ENCODE results near the gene REXO4.

REXO4 gene

GRCh38 chr9:133387680-133388079, 30.1 kb downstream of the REXO4 start:
- no peak for FAIRE-seq
- no peak for DNase-seq (ENCODE audit: insufficient read length, low spot score)
- no peak for TF ChIP-seq CTCF (IDR thresholded peaks at IDR 0.05; ENCODE audit: insufficient read depth, missing control alignments)

DNA sequence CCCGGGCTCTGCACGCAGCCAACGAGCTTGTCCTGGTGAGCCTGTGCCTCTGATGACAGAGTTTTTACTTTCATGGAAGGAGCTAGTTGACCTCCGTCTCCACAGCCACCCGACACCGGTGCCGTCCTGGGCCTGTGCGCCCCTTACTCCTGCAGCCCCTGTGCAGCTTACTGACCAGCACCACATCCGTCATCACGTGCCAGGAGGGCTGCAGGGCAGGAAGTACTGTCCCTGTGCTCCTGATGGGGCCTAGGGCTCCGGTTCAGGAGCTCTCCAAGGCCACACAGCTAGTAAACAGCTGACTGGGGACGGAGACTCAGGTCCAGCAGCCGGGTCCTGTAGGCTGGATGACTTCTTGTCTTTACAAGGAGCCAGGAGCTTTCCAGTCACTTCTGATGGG, 31.5 kb downstream of the REXO4 start:
- FAIRE-seq, result no peak
- no peak for DNase-seq (ENCODE audit: insufficient read length, low spot score)
- no peak for TF ChIP-seq CTCF (IDR thresholded peaks at IDR 0.05; ENCODE audit: insufficient read depth, missing control alignments)

DNA sequence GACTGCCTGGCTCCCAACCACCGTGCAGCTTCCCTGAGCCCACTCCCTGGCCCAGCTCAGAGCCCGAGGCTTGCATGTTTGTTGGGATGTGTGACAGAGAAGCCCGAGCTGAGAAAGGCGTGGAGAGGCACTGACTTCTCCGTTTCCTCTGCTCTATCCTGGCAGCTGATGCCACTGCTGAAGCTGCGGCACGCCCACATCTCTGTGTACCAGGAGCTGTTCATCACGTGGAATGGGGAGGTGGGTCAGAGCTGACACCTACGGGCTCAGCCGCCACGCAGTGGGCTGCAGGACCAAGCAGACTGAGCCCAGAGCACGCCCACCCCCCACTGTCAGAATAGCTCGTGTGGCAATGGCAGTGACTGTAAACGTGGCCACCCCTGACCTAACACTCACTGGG, 32.4 kb downstream of the REXO4 start:
- no peak for TF ChIP-seq CTCF (IDR thresholded peaks at IDR 0.05; ENCODE audit: insufficient read depth, missing control alignments)
- DNase-seq (ENCODE audit: insufficient read length, low spot score) (no peak), FAIRE-seq (no peak)

DNA sequence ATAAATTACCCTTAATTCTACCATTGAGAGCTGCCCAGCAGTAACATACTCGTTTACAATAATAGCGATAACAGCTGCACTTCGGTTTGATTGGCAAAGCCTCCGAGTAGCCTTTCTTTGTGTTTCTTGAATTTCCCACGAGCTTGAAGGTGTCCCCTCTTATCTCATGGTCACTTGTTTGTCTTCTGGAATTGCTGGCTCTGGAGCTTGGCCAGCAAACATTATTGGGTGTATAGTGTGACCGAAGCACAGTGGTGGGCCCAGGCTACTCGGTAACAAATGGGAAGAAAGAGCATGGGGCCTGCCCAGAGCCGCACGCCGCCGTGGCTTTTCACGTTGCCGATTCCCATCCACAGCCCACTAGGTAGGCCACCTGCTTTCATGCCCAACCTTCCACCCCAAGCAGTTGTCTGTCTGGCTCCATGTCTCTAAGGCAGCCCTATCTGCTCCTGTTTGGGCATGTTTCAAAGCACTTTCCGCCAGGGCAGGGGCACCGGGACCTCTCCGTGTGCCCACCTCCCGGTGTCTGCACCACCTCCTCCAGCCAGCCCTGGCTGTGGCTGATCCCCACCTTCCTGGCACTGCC, 33.0 kb downstream of the REXO4 start:
- FAIRE-seq (no peak), DNase-seq (ENCODE audit: insufficient read length, low spot score) (no peak)
- no peak for TF ChIP-seq CTCF (IDR thresholded peaks at IDR 0.05; ENCODE audit: insufficient read depth, missing control alignments)

DNA sequence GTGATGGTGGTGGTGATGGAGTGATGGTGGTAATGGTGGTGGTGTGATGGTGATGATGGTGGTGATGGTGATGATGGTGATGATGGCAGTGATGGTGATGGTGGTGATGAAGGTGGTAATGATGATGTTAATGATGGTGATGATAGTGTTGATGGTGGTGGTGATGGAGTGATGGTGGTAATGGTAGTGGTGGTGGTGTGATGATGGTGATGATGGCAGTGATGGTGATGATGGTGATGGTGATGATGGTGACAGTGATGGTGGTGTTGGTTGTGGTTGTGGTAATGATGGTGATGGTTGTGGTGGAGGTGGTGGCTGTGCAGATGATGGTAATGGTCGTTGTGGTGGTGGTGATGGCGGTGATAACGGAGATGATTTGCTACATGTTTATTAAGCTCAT, 34.4 kb downstream of the REXO4 start:
- TF ChIP-seq CTCF (IDR thresholded peaks at IDR 0.05; ENCODE audit: insufficient read depth, missing control alignments), result no peak
- FAIRE-seq (no peak), DNase-seq (ENCODE audit: insufficient read length, low spot score) (no peak)

GRCh38 chr9:133382507-133383141, 35.2 kb downstream of the REXO4 start:
- FAIRE-seq (no peak), DNase-seq (ENCODE audit: insufficient read length, low spot score) (no peak)
- no peak for TF ChIP-seq CTCF (IDR thresholded peaks at IDR 0.05; ENCODE audit: insufficient read depth, missing control alignments)

DNA sequence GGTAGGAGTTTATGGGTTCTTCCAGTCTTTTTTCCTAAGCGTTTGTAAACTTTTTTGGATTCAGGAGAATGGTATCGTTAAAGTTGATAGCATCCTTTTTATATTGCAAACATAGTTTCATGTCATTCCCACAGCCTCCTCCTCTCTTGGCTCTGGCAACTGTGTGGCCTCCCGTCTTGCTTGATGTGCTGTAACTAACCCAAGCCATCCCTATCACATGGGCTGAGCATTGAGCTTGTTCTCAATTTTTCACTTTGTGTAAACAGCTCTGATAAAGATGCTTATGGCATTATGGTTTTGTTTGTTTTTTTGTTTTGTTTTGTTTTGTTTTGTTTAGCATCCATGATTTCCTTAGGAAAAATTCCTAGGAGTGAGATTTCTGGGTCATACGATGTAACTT, 37.1 kb downstream of the REXO4 start:
- FAIRE-seq, result no peak
- no peak for TF ChIP-seq CTCF (IDR thresholded peaks at IDR 0.05; ENCODE audit: insufficient read depth, missing control alignments)
- no peak for DNase-seq (ENCODE audit: insufficient read length, low spot score)
